Anterior cingulate cortex (tissue), 58 donors: ENCODE data around the gene CLIC3.

ENCODE experiments used
- DNase-seq, 58 donors: peaks; one replicate each; lab custom pipeline; 2025; lab: John Stamatoyannopoulos, UW

The CLIC3 gene

DNA sequence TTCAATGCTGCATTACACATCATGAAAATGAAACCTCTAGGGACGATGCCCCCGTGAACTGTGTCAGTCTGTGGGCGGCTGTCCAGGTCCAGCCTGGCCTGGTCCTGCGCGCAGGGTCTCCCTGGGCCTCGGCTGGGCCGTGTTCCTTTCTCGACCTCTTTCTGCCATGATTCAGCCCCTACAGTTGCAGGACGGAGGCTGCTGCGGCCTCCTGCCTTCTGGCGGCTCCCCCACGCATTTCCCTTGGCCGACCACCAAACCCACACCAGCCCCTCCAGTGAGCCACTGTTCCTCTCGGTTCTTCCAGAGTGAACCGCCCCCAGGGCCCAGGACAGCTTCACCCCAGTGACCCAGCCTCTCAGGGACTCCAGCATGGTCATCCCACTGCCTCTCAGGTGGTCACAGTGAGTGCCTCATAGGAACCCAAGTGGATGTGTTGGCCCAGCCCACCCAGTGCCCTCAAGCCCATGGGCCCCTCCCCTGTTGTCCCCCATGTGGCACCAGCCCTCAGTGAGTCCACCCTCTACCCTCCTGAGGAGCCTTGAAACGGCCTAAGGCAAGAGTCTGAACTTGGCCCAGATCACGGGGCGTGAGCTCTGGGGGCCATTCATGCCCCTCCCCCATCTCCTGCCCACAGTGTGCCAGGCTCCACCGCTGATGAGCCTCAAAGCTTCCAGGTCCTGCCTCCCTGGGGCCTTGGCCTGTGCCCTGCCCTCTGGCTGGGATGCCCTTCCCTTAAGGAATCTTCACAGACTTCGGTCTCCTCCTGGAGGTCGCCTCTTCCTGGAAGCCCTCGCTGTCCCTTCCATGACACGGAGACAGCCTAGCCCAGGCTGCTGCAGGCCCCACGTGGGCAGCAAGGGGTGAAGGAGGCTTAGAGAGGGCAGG is 10.0 kb upstream of the CLIC3 start:
- no peak for DNase-seq

DNA sequence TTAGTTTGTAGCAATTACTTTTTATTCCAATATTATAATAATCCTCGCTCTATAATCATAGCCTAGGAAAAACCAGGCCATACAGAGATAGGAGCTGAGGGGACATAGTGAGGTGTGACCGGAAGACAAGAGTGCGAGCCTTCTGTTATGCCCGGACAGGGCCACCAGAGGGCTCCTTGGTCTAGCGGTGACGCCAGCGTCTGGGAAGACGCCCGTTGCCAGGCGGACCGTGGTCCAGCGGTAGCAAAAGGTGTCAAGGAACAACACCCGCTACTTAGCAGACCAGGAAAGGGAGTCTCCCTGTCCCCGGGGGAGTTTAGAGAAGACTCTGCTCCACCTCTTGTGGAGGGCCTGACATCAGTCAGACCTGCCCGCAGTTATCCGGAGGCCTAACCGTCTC is 7.9 kb upstream of the CLIC3 start:
- DNase-seq, result peak in 7 of 58 donors; percentile 25 to 46 (median 31)

DNA sequence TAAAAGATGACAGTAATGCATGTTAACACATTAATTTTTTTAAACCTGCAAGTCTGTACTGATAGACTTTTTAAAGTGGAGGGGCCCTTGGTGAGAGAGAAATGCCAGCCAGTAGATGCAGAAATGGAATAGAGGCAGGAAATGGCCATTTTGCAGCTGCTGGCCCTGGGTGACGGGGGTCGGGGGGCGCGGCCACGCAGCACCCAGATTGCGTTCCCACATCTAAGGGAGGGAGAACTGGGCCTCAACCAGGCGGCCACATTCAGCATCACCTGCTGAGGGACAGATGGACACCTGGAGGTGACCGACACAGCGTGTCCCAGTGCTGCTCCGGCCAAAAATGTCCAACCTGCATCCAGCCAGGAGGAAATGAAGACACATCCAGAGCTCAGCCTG is 6.3 kb upstream of the CLIC3 start:
- DNase-seq, result no peak

DNA sequence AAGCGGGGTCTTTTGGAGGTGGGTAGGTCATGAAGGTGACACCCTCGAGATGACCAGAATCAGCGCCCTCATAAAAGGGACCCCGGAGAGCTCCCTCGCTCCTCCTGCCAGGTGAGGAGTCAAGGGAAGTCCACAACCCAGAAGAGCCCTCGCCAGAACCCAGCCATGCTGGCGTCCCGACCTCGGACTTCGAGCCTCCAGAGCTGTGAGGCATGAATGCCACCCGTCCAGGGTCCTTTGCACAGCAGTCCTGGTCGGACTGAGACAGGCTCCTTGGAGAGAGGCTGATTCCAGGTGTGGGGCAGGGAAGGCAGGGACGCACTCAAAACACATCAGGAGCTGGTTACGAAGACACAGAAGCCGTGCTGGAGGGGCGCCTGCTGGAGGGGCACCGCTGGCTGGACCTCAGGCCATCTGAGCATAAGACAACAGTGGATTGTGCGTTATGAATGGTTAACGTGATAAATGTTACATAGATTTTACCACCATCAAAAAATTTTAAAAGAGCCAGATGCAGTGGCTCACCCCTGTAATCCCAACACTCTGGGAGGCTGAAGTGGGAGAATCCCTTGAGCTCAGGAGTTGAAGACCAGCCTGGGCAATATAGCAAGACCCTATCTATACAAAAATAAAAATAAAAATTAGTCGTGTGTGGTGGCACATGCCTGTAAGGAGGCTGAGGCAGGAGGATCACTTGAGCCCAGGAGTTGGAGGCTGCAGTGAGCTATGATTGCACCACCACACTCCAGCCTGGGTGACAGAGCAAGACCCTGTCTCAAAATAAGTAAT is 5.7 kb upstream of the CLIC3 start:
- DNase-seq, result no peak

DNA sequence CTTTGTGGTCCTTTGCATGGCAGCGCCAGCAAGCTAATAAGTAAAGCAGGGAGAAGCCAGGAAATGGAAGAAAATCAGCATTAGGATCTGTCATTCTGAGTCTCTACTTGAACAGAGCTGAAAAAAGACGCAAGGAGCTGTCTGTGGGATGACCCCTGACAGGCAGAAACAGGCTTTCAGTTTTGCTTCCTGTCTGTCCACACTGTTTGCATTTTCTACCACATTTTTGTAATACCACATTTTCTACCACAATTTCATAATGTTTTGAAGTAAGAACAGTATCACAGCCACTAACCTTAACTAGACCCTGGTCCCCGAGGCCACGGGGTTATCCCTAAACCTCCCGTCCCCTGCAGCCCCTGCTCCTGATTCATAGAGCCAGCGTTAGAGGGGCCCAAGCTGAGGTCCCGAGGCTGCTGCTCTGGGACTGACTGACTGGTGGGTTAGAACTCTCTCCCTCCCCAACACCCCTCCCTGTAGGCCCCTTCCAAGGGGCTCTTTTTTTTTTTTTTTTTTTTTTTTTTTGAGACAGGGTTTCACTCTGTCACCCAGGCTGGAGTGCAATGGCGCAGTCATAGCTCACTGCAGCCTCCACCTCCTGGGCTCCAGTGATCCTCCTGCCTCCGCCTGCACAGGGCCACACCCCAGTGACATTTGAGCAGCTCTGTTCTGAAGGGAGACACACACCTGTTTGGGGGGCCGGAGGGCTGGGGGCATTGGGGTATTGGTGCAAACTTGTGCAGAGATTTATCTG is 4.0 kb upstream of the CLIC3 start:
- no peak for DNase-seq

DNA sequence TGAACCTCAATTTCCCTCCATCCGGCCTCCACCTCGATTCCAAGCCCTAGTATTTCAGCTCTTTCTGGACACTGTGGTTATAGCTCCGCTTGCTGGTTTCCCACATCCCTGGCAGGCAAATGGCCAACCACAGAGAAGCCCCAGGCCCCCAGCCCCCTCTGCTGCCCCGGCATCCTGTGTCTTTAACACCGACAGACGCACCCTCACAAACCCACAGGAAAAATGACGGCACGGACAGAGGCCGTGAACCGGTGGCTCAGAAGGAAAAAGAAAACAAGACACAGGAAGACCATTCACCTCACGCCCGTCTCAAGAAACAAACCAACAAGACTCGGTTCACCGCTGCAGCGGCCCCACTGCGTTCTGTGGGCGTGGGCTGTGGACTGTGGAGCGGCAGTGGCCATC is 1.5 kb upstream of the CLIC3 start:
- no peak for DNase-seq

DNA sequence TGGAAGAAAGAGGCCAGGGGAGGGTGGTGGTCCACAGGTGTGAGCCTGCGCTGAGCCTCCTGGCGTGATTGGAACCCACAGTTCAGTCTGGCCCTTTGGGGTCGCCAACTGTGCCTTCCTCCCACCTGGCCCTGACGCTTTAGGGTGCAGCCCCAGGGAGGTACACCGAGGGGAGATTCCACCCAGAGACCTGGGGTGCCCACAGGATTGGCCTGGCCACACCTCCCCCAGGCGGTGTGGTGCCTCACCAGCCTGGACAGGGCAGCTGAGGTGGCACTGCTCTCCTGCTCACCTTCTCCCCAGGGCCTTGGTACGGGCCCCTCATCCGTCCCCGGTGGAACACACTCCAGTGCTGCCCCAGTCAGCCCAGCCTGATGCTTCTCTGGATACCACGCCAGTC is 1.0 kb upstream of the CLIC3 start:
- no peak for DNase-seq

DNA sequence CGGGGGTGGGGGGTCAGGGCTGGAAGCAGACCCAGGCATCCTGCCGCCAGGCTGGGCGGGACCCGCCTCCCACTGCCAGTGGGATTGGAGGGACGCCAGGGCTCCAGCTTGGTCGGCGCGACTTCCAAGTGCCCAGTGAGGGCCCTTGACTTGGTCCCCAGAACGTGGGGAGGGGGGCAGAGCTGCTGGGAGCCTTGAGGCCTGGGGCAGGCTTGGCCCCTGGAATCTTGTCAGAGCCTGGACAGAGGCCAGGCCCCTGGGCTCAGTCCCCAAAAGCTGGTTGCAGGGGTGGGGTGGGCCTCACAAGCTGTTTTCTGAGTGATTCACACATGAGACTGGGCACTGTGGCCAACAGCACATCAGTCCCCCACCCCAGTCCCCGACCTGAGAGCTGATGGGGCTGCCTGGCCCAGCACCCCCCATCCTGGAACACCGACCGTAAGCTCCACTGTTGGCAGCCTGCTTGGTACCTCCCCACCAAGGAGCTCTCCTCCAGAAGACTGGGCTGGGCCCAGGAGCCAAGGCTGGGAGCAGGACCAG is 526 bp downstream of the CLIC3 start:
- DNase-seq, result peak in 12 of 58 donors; percentile 6 to 43 (median 26)

DNA sequence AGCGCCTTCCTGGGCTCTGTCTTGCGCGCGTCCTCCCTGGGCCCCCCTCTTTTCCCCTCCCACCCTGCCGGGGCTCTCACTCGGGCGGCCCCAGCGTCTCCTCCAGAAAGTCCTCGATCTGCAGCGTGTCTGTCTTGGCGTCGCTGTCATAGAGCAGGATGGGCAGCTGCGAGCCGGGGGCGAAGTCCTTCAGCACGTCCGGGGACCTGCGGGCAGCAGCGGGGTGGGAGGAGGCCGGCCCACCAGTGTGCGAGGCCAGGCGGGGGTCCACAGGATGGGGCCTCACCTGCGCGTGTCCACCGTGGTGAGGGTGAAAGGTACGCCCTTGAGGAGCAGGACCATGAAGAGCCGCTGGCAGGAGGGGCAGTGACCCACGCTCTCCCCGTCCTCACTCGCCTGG is 1.0 kb downstream of the CLIC3 start:
- no peak for DNase-seq

DNA sequence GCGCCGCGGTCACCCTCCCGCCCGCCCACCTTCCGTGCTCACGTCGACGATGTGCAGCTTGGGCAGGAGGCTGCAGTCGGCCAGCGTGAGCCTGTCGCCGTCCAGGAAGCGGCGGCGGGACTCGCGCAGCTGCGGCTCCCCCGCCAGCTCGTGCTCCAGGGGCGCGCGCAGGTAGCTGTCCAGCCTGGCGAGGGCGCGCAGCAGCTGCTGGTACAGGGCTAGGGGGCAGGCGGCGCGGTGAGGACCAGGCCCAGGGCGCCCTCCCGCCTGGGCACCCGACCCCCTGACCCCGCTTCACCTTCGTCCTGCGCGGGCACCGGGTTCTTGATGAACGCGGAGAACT is 1.5 kb downstream of the CLIC3 start:
- DNase-seq, result no peak

DNA sequence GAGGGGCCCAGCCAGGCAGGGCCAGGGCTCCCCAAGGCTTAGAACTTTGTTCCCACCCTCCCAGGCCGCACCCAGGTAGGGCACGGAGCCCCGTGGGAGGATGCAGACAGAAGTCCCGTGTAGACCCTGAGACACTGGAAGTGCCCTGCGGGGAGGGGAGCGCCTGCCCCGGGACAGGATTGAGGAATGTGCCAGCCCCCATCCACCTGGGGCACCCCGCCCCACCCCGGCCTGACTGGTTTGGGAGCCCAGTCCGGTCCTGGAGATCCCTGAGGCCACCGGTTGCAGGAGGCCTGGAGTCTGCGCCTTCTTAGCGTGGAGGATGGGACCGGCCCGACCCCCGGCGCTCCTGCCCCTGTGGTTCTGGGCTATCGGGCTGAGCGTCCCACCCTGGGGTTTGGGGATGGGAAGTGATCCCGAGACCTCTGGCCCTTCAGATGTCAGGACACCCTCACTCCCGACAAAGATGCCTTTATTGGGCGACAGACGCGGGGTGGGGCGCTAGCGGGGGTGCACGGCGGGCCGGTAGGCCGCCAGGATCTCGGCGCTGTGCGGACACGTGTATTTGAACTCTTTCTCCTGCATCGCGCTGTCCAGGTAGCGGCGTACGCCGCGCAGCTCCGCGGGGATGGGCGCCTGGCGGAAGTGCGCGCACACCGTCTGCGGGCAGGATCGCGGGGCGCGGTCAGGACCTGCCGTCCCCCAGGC is 2.0 kb downstream of the CLIC3 start:
- DNase-seq, result no peak

DNA sequence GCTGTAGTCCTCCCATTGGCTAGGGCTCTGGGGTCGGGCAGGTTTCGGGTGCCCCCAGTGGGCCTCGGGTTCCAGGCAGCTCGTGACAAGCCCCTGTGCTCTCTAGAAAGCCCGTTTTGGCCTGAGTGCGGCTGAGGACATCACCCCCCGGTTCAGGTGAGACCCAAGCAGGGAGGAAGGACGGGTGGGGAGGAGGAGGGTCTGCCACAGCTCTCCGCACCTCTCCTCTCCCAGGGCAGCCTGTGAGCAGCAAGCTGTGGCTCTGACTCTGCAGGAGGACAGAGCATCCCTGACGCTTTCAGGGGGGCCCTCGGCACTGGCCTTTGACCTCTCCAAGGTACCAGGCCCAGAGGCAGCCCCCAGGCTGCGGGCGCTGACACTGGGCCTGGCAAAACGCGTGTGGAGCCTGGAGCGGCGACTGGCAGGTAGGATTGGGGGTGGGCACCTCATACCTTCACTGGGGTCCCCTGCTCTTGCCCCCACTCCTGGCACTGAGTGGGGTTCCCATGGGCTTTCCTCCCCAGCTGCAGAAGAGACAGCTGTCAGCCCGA is 3.5 kb downstream of the CLIC3 start:
- no peak for DNase-seq

DNA sequence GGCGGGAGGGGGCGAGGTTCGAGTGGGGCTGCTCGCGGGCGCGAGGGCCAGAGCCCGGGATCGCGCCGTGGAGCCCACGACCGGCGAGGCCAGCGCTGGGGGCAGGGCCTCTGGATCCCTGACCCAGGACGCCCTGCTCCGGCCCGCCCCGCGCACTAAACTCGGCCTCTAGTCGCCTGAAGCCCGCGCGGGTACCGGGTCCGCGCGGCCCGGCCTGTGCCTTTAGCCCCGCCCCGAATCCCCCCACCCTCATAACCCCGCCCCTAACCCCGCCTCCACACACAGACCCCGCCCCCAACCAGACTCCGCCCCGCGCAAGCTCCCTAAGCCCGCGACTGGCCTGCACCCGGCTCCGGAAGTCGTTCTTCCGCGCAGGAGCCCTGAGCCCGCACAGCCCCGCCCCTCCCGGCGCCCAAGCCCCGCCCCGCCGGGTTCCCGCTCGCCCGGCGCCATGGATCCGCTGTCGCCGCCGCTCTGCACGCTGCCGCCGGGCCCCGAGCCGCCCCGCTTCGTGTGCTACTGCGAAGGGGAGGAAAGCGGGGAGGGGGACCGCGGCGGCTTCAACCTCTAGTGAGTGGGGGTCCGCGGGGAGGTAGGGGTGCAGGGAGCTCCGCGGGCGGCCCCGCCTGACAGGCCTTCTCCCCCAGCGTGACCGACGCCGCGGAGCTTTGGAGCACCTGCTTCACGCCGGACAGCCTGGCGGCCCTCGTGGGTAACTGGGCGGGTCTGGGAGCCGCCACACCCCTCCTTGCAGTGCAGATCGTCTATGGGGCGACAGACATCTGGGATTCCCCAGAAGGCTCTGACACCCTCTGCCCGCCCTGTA is 4.2 kb downstream of the CLIC3 start, which contains the start of gene PAXX:
PAXX (plus strand) TSS at position 430 of the 826 bp plus-strand sequence; CDS start at position 452, 22 bp downstream.
- peak; percentile 21 to 95 (median 86) for DNase-seq

DNA sequence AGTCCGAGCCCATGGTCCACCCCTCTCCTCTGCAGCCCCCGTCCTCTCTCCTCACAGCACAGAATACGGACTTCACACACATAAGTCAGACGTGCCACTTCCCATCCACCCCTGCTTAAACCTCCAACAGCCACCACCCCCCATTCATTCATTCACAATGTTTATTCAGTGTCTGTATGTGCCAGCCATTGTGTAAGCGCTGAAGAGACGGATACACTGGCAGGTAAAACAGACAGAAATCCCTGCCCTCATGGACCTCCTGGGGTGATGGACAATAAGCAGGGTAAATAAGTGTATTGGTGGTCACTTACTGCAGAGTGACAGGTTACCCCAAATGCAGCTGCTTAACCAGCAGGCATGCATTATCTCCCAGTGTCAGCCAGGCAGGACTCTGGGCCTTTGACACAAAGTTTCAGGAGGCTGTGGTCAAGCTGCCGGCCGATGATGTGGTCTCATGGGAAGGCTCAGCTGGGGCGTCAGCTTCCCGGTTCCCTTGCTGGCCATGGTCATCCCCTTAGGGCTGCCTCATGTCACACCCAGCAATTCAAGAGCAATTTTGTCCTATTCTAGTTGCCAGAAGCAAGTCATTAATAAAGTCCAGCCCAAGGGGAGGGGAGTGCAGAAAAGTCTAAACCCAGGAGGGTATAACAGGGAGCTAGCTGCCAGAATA is 6.0 kb downstream of the CLIC3 start:
- DNase-seq, result no peak

DNA sequence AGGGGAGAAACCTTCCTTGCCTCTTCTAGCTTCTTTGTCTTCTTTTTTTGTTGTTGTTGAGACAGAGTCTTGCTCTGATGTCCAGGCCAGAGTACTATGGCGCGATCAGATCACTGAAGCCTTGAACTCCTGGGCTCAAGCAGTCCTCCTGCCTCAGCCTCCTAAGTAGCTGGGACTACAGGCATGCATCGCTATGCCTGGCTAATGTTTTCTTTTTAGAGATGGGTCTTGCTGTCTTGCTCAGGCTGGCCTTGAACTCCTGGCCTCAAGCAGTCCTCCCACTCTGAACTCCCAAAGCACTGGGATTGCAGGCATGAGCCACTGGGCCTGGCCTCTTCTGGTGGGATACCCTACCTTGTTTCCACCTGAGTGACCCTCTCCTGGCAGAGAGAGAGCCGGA is 7.5 kb downstream of the CLIC3 start:
- DNase-seq, result no peak

DNA sequence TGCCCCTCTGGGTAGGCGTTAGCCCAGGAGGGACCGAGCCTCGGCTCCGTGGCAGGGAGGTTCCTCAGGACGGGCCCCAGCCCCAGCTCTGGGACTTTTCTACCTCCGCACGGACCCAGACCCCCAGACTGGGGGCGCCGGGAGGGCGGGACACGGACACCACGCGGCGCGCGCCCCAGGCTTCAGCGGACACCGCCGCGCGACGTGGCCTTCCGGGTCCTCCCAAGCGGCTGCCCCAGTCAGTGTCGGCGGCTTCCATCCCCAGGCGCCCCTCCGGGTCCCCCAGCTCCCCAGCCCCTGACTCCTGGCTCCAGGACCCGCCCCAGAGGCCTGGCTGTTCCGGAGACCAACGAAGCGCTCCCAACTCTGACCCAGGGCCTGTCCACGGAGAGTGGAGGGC is 10.5 kb downstream of the CLIC3 start:
- DNase-seq, result no peak

DNA sequence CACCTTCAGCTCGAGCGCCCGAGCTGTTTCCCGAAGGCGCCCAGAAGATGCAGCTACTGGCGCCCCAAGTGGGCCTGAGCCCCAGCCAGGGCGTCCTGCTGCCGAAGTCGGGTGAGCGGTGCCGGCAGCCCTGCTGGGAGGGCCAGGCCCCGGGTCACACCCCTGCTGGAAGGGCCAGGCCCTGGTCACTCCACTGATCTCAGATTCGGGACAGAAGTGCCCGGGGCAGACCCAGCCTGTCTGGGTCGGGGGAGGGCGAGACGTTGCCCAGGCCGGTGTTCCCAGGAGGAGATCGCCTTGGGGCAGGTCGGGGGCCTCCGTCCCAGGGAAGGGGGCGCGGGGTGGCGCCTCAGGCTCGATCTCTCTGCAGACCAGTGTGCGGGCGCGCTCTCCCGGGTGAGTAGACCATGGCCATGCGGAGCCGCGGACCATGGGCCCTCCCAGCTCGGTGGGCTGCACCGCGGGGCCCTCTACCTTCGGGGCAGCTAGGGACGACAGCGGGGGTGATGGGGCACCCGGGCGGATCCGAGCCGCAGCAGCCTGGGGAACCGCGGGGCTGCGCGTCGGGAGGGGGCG is 11.3 kb downstream of the CLIC3 start:
- peak in 2 of 58 donors; percentile 23 to 52 for DNase-seq
